ENCODE data around the gene SLC25A30.
"Not testable (repeated sequence)": the region's sequence is repeated elsewhere in the genome, so short reads cannot be mapped to it uniquely, and the experiment has no call there.

DNA sequence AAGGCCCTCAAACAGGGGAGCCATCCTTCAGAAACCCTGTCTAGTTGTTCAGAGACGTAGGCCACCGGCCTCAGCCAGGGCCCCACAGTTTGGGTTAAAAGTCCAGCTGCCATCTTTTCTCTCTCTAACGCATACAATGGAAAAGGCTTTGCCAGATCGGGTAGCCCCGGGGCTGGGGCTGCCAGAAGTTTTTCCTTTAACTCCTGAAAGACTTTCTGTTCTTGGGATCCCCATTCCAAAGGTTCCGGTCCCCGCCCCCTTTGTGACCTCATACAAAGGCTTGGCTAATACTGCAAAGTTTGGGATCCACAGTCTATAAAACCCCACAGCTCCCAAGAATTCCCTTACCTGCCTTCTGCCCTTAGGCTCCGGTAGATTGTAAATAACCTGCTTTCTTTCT lies 37.5 kb downstream of the SLC25A30 start:
- TF ChIP-seq, protein P1, sequence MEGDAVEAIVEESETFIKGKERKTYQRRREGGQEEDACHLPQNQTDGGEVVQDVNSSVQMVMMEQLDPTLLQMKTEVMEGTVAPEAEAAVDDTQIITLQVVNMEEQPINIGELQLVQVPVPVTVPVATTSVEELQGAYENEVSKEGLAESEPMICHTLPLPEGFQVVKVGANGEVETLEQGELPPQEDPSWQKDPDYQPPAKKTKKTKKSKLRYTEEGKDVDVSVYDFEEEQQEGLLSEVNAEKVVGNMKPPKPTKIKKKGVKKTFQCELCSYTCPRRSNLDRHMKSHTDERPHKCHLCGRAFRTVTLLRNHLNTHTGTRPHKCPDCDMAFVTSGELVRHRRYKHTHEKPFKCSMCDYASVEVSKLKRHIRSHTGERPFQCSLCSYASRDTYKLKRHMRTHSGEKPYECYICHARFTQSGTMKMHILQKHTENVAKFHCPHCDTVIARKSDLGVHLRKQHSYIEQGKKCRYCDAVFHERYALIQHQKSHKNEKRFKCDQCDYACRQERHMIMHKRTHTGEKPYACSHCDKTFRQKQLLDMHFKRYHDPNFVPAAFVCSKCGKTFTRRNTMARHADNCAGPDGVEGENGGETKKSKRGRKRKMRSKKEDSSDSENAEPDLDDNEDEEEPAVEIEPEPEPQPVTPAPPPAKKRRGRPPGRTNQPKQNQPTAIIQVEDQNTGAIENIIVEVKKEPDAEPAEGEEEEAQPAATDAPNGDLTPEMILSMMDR (IDR thresholded peaks at IDR 0.05) = not testable (repeated sequence)
- not testable (repeated sequence) for TF ChIP-seq POLR2A (IDR thresholded peaks at IDR 0.05)
